GM12891 (cell line): ENCODE results near the gene MEAK7.

Source experiments
- PAX5 ChIP-seq: IDR thresholded peaks from 2 replicates; pipeline ENCODE4 v1.6.1; 2011; ENCODE audit warnings: low read length, moderate library complexity, mild to moderate bottlenecking; ENCODE audit not compliant: insufficient read depth, severe bottlenecking
- POLR2A ChIP-seq: IDR thresholded peaks from 2 replicates; pipeline ENCODE4 v1.6.1; 2011; ENCODE audit warnings: low read depth, low read length, control low read depth
- POLR2AphosphoS5 ChIP-seq: IDR thresholded peaks from 2 replicates; pipeline ENCODE4 v1.6.1; 2011; ENCODE audit warnings: low read depth, low read length, control low read depth
- POU2F2 ChIP-seq: IDR thresholded peaks from 2 replicates; pipeline ENCODE4 v1.6.1; 2011; ENCODE audit warnings: low read depth, mild to moderate bottlenecking, control low read depth, low read length, moderate library complexity
- TAF1 ChIP-seq: IDR thresholded peaks from 2 replicates; pipeline ENCODE4 v1.6.1; 2011; ENCODE audit warnings: low read depth, low read length, control low read depth

GRCh38 chr16:84484579-84485254 lies 19.7 kb downstream of the MEAK7 start:
- TF ChIP-seq POLR2AphosphoS5, result no peak
- TF ChIP-seq POLR2A, result no peak
- no peak for TF ChIP-seq PAX5
- TF ChIP-seq TAF1, result no peak
- no peak for TF ChIP-seq POU2F2
